Testis (tissue), 3 donors: ENCODE results near the gene EDAR. TPM values are rescaled to one million over a fixed set of nuclear protein-coding genes. Genes with fewer than 3 reads are reported as not detected.

Experiments
- DNase-seq: peaks from one replicate; pipeline ENCODE4 v3.0.0-alpha.2; 2019
- H3K27ac ChIP-seq, 2 donors: fragments of 200-600 bp; sonication (generic); one replicate each; pipeline ENCODE4 v1.5.1; 2019
- H3K27me3 ChIP-seq: fragments of 200-600 bp; sonication (generic); one replicate; pipeline ENCODE4 v1.5.1; 2019
- H3K36me3 ChIP-seq: fragments of 200-600 bp; sonication (generic); one replicate; pipeline ENCODE4 v1.5.1; 2017; ENCODE audit warnings: low read depth; ENCODE audit errors: missing control alignments
- H3K4me1 ChIP-seq: fragments of 200-600 bp; sonication (generic); one replicate; pipeline ENCODE4 v1.5.1; 2019
- H3K4me3 ChIP-seq, 2 donors: fragments of 200-600 bp; sonication (generic); one replicate each; pipeline ENCODE4 v1.5.1; 2017 to 2019
- H3K9me3 ChIP-seq: fragments of 200-600 bp; sonication (generic); one replicate; pipeline ENCODE4 v1.5.1; 2017
- POLR2A ChIP-seq: fragments of 450-650 bp; IDR thresholded peaks from one replicate; pipeline ENCODE4 v1.6.1; 2017; ENCODE audit warnings: antibody characterized with exemption, mild to moderate bottlenecking, moderate library complexity
- WGBS, 2 donors: methylation state at CpG; one replicate each; pipeline ENCODE4 v1.1.5; 2018; 5-methylcytosine and 5-hydroxymethylcytosine counted together
- intact Hi-C: fragments of 100-400 bp; cut with DNase I; formaldehyde crosslinking; loops from one replicate; pipeline ENCODE4 v1.15.1; 2023; ENCODE audit warnings: low total_unique reads
- polyA plus RNA-seq: library from polyadenylated mRNA; stranded (reverse); fragments of 350-450 nt; fragmentation: Illumina TruSeq; extraction: RNeasy Lipid Tissue Mini Kit (QIAGEN cat#74804); gene quantifications from one replicate; pipeline ENCODE4 v1.2.3, GENCODE V29; 2014; ENCODE audit warnings: low read depth, low replicate concordance; ENCODE audit not compliant: insufficient read depth
- total RNA-seq, 2 donors: library from RNA; depleted of rRNA; stranded (reverse); fragments of >200 nt; gene quantifications; one replicate each; pipeline ENCODE4 v1.2.3, GENCODE V29; 2016
- TF ChIP-seq, protein P1 (sequence below), 3 experiments: fragments of 450-650 bp in 2 of 3; fragments of 200-600 bp in 1 of 3; sonication (generic) in 1 of 3; IDR thresholded peaks; one replicate each; pipeline ENCODE4 v1.5.1; 2016 to 2019; ENCODE audit warnings: antibody characterized with exemption in 3 of 3, mild to moderate bottlenecking in 2 of 3, moderate library complexity in 1 of 3

Gene EDAR
- total and polyA plus RNA-seq, 3 donors from 2014 or later, result 0.30 to 0.74 (median 0.39) TPM

DNA sequence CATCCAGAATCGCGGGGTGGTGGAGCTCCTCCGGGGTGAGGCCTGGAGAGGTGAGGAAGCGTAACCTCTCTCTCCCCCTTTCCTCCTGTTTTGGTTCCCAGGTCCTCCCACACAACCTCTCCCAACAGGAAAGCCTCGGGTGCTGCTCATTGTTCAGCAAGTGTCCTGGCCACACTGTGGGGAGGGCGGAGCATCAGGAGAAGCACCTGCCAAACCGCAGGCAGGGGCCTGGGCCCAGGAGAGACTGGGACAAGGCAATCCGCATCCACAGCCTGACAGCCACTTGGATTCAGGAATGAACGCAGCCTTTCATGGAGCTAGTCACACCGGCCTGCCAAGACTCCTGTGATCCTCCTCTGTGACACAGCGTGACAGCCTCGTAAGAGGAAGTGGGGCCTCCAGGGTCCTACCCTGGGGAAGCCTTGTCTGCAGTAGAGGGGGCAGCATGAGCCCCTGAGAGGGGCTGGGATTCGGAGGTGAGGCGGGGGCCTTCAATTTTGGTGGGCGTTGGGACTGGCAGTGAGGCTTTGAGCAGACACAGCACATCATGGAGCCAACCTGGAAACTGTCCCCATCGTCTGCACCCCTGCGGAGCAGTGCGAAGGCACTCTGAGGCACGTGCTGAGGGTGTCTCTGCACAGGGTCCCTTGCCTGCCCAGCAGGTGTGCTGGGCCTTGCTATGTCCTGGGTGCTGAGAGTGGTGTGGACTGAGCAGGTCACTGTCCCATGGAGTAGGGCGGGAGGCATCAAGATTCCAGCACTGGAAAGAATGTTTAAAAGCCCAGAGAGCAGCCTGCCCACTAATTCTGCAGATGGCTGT, 62.2 kb downstream of the EDAR start:
- WGBS, 2 donors, result 71 to 83% methylated on average over 10 to 20 of the region's 20 CpGs
- Histone ChIP-seq H3K4me3 (no peak overlapping the region), H3K27me3 (no peaks in the 10 kb centered on the region), H3K4me1 (no peaks in the 10 kb centered on the region), H3K36me3 (no peaks in the 10 kb centered on the region), H3K27ac (no peak overlapping the region), H3K9me3 (no peaks in the 10 kb centered on the region)
- TF ChIP-seq POLR2A, result no peak
- TF ChIP-seq, protein P1, sequence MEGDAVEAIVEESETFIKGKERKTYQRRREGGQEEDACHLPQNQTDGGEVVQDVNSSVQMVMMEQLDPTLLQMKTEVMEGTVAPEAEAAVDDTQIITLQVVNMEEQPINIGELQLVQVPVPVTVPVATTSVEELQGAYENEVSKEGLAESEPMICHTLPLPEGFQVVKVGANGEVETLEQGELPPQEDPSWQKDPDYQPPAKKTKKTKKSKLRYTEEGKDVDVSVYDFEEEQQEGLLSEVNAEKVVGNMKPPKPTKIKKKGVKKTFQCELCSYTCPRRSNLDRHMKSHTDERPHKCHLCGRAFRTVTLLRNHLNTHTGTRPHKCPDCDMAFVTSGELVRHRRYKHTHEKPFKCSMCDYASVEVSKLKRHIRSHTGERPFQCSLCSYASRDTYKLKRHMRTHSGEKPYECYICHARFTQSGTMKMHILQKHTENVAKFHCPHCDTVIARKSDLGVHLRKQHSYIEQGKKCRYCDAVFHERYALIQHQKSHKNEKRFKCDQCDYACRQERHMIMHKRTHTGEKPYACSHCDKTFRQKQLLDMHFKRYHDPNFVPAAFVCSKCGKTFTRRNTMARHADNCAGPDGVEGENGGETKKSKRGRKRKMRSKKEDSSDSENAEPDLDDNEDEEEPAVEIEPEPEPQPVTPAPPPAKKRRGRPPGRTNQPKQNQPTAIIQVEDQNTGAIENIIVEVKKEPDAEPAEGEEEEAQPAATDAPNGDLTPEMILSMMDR (IDR thresholded peaks at IDR 0.05), result no peak
- no peak for DNase-seq
- intact Hi-C loops, result no loop called here

DNA sequence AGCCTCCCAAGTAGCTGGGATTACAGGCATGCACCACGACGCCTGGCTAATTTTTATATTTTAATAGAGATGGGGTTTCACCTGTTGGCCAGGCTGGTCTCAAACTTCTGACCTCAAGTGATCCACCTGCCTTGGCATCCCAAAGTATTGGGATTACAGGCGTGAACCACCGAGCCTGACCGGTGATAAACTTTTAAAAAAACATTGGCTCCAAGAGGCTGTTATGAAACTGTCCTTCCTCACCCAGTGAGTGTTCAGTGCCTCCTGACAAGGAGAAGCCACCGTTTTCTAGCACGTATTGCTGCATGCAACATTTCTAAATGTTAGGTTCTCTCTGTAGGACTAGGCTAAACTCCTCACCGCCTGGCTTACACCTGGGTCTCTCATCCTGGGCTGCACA, 63.3 kb downstream of the EDAR start:
- H3K4me1 ChIP-seq, result no peaks in the 10 kb centered on the region
- H3K4me3 ChIP-seq, result no peak overlapping the region
- TF ChIP-seq, protein P1 (IDR thresholded peaks at IDR 0.05), result no peak
- TF ChIP-seq POLR2A, result no peak
- DNase-seq, result no peak
- H3K27ac ChIP-seq, result no peak overlapping the region
- no peaks in the 10 kb centered on the region for H3K9me3 ChIP-seq
- intact Hi-C loops, result no loop called here
- 88 to 97% methylated on average over 8 of the region's 8 CpGs for WGBS, 2 donors
- H3K27me3 ChIP-seq, result no peaks in the 10 kb centered on the region
- H3K36me3 ChIP-seq, result no peaks in the 10 kb centered on the region

DNA sequence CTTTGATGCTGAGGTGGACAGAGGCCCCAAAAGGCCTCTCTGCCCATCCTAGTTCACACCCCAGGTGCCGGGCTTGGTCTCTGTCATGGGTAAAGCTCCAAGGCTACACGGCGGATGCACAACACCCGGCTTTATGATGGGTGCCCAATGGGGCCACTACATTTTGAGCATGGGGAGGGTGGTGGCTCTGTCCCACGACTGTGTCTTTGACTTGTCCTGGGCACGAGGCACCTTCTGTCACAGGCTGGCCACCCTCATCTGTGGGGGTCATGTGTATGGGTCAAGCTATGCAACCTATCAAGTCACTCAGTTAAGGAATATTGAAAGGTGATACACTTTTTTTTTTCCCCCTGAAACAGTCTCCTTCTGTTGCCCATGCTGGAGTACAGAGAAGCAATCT, 63.7 kb downstream of the EDAR start:
- Histone ChIP-seq H3K27me3 (no peaks in the 10 kb centered on the region), H3K36me3 (no peaks in the 10 kb centered on the region), H3K9me3 (no peaks in the 10 kb centered on the region), H3K27ac (no peak overlapping the region), H3K4me3 (no peak overlapping the region), H3K4me1 (no peaks in the 10 kb centered on the region)
- intact Hi-C loops, result no loop called here
- no peak for DNase-seq
- TF ChIP-seq POLR2A, result no peak
- TF ChIP-seq, protein P1 (IDR thresholded peaks at IDR 0.05), result no peak
- 94 to 97% methylated on average over 5 to 6 of the region's 6 CpGs for WGBS, 2 donors

DNA sequence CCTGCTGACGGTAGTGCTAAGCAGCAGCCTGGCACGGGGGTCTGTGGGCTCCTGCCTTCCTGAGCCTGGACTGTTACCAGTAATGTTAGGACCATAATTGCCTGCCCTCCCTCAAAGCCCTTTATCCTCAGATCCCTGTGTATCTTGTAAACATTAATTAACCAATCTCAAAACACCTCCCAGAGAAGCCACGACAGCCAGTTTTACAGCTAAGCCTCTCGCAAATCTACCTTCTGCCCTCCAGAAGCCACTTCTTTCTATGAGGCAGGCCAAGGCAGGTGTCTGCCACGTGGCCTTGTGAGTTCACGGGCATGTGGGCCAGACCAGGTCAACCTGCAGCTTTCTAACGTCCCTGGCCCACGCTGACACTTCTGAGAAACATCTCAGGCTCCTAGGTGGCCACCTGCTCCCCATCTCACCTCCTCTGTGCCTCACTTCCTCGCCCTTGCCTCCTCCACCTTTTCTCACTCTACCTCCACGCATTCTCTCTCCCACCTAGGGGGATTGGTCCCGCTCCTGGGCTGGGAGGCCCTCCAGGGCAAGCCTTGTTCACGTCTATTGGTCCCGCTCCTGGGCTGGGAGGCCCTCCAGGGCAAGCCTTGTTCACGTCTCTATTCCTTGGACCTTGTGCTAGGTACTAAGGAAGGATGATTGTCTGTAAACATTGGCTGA, 64.3 kb downstream of the EDAR start:
- H3K4me3 ChIP-seq, result no peak overlapping the region
- no peak for DNase-seq
- 86 to 88% methylated on average over 14 of the region's 14 CpGs for WGBS, 2 donors
- H3K27ac ChIP-seq, result no peak overlapping the region
- no peaks in the 10 kb centered on the region for H3K4me1 ChIP-seq
- no peaks in the 10 kb centered on the region for H3K27me3 ChIP-seq
- intact Hi-C loops, result no loop called here
- H3K9me3 ChIP-seq, result no peaks in the 10 kb centered on the region
- no peak for TF ChIP-seq POLR2A
- TF ChIP-seq, protein P1 (IDR thresholded peaks at IDR 0.05), result no peak
- H3K36me3 ChIP-seq, result no peaks in the 10 kb centered on the region
